Glomerular visceral epithelial cell (primary cell): ENCODE data around the gene KCNIP1.
A peak's percentile ranks its signal among the peaks of the same experiment; 100 is the strongest.

Experiments
- DNase-seq: peaks from one replicate; pipeline ENCODE4 v3.0.0-alpha.2; 2016; ENCODE audit errors: extremely low spot score

KCNIP1 gene

DNA sequence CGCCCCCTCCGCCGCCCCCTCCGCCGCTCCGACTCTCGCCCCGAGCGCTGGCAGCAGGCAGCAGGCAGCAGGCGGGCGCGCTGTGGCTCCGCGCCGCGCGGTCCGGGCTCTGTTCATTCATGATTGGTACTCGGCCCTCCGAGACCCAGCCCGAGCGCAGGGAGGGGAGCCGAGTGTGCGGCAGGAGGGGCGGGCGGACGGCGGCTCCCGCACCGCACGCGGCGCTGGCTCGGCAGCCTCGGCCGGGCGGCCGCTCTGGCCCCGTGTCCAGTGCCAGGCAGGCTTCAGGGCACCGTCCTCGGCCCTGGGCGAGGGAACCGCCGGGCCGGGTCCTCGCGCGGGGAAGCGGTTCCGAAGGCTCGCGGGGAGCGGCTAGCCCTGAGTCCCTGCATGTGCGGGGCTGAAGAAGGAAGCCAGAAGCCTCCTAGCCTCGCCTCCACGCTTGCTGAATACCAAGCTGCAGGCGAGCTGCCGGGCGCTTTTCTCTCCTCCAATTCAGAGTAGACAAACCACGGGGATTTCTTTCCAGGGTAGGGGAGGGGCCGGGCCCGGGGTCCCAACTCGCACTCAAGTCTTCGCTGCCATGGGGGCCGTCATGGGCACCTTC is at the start of gene KCNIP1:
KCNIP1 (plus strand) TSS at position 31 of the 607 bp plus-strand sequence.
- peak; percentile 50 for DNase-seq

DNA sequence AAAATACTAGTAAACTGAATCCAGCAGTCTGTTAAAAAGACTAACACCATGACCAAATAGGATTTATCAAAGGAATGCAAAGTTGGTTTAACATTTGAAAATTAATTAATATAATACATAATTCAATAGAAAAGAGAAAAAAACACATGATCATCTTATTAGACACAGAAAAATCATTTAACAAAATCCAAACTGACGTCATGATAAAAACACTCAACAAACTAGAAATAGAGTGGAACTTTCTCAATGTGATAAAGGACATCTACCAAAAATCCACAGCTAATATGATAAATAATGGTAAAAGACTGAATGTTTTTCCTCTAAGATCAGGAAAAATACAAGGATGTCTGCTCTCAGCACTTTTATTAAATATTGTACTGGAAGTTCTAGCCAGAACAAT is 40.4 kb upstream of the KCNIP1 start:
- no peak for DNase-seq

DNA sequence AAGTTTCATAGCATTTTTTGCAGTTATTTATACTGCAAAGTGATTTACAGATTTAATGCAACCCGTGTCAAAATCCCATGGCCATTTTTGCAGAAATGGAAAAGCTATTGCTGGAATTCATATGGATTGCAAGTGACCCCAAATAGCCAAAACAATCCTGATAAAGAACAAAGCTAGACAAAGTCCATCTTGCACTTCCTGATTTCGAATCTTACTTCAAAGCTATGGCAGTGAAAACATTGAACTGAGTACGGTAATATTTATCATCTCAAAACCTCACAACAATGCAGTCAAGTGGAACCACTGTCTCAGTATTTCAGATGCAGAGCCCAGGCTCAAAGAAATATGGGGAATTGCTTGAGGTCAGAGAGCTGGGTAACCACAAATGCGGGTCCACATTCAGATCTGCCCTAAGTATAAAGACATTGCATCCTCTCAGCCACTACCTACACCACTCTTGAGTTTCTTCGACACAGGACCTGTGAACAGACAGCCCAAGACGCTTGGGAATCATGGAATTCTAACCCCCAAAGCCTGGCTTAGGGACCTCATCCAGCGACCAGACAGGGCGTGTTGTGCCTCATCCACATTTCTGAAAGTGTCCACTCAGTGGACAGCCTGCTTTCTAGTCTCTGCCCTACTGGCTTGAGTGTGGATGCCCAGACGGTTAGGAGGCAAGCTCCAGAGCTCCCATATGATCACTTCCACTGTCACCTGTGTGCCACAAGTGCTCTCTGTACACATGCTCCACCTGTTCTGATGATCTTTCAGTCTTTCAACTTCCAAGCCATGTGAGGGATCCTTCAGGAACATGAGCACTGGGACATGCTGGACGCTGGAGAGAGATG is 39.3 kb upstream of the KCNIP1 start:
- peak; percentile 33 for DNase-seq

DNA sequence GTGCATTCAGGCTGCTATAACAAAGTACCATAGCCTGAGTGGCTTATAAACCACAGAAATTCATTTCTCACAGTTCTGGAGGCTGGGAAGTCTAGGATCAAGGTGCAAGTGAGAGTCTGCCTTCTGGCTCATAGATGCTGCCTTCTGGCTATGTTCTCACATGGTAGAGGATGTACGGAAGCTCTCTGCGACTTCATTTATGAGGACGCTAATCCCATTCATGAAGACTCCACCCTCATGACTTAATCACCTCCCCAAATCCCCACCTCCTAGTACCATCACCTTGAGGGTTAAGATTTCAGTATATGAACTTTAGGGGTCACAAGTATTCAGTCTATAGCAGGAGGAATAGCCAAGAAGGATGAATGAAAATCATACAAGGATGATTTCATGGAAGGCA is 37.3 kb upstream of the KCNIP1 start:
- DNase-seq, result no peak

DNA sequence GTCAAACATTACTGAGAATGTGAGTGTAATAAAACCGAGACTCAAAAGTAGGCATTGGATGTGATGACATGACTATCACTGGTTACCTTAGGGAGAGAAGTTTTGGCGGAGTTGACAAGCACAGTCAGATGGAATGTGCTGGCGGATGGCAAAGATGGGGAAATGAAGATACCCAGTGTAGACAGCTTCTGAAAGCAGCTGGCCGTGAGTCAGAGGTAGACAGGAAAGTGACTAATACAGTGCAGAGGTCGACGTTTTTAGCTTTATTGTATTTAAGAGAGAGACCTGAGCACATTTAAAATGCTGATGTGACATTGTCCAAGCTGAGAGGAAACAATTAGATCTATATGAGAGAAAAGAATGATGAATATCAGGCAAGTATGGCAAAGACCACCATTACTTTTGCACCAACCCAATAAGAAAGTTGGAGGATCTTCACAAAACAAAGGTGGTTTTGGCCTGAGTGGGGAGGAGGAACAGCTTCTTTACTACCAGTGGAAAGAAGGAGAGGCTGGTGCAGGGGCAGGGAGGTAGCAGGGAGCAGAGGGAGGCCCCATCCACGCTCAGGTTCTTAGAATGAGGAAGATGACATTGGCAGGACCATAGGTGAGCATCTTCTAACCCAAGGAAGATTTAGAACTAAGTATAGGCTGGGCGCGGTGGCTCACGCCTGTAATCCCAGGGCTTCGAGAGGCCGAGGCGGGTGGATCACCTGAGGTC is 36.7 kb upstream of the KCNIP1 start:
- DNase-seq, result peak; percentile 85

DNA sequence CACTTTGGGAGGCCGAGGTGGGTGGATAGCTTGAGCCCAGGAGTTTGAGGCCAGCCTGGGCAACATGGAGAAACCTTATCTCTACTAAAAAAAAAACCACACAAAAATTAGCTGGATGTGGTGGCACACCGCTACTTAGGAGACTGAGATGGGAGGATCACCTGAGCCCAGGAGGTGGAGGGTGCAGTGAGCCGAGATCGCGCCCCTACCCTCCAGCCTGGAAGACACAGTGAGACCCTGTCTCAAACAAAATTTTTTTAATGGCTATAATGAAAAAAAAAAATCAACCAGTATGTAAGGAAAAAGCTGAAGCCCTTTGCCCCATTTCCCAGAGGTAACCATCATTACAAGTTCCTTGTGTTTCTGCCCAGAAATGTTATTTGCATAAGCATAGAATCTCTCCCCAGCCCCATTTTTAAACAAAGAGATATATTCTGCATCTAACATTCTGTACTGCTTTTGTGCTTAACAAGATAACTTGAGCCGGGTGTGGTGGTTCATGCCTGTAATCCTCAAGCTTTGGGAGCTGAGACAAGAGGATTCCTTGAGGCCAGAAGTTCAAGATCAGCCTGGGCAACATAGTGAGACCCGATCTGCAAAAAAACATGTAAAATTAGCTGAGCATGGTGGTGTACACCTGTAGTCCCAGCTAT is 35.1 kb upstream of the KCNIP1 start:
- DNase-seq, result no peak

DNA sequence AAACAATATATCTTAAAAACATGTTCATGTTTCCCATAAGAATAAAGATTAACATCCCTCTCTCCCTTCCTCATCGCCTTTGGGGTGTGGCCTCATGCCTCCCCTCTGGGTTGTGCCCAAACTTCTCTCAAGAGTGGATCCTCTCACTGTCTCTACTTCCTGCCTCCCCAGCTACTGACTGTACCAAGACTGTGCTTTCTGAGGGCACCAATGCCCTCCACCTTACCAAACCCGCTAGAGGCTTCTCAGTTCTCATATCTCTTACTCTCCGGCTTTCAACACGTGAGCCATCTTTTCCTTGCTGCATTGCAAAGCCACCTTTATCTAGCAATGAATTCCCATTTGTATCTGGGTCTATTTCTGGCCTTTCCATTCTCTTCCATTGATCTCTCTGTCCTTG is 34.4 kb upstream of the KCNIP1 start:
- no peak for DNase-seq

DNA sequence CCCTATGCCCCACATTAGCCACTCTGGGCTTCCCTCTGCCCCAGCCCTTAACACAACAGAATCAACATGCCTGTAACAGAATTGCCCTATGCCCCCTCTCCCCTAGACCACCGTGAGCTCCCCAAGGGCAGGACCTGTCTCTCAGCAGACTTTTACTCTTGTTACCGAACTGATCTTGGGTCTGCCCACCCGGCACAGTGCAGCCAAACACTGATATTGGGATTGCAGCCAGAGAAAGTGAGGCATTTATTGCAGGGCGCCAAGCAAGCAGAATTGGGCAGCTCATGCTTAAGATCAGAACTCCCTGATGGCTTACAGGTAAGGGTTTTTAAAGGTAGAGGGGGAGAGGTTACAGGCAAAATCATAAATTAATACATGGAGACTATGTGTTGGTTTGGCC is 33.5 kb upstream of the KCNIP1 start:
- DNase-seq, result no peak

DNA sequence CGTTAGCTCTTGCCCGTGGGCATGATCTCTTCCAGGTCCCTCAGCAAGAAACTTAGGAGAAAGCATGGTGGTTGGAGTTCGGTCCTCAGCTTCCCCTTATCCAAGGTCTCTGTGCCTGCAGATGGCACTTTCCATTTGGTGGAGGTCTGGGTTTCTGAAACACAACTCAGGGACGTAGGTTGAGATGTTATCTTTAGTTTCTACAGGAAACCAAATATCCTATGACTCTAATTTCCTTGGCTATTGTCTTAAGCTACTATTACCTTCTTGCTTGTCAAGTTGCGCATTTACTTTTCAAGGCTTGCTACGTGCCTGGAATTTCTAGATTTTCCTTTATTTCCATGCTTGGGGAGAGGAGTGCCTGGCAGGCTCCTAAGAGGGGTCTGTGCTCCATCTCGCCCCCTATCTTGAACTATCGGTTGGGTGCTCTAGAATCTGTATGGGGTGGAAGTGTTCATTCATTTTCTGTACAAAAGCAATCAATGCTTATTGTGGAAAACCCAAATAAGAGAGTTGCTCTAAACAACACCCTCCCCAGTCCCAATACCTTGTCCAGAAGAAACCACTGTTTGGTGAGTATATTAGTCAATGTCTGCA is 32.9 kb upstream of the KCNIP1 start:
- no peak for DNase-seq

DNA sequence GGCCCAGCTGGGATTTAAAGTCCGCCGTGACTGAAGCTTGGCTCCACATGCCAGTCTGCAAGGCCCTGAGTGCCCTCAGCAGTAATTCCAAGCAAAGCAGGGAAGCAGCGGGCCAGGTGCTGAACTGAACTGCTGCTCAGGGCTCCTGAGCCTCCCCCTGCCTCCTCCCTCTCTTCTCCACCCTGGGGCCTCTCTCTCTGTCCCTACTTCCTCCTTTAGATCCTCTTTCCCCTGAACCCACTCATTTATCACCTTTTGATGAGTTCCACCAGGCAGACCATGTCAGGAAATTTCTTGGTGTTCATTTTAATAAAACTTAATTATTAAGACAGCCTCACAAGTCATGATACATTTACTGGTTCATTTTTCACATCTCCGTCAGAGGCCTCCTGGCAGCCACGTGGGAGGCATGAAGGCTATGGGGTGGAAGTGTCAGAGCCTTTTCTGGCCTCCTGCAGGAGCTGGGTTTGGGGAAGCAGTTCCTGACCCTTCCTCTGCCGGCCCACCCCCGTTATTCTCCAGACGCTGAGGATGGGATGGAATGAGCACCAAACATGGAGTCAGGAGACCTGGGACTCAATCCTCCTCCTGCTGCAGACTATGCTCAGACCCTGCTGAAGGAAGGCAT is 32.2 kb upstream of the KCNIP1 start:
- DNase-seq, result no peak

DNA sequence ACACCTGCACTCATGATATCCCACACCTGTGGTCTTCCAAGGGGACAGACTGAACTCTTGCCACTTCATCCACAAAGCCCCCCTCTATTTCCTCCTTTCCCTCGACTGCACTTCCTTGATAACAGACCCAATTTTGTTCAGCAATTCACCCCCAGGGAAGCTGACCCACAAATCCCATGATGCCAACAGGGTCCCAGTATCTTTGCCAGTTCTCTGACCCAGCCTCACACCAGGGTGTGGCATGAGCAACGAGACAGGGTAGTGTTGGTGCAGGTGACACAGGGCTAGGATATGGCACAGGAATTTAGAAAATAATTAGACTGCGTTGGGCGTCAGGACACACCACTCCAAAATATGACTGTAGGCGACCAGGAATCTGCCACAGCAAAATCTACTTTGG is 30.2 kb upstream of the KCNIP1 start:
- DNase-seq, result no peak

DNA sequence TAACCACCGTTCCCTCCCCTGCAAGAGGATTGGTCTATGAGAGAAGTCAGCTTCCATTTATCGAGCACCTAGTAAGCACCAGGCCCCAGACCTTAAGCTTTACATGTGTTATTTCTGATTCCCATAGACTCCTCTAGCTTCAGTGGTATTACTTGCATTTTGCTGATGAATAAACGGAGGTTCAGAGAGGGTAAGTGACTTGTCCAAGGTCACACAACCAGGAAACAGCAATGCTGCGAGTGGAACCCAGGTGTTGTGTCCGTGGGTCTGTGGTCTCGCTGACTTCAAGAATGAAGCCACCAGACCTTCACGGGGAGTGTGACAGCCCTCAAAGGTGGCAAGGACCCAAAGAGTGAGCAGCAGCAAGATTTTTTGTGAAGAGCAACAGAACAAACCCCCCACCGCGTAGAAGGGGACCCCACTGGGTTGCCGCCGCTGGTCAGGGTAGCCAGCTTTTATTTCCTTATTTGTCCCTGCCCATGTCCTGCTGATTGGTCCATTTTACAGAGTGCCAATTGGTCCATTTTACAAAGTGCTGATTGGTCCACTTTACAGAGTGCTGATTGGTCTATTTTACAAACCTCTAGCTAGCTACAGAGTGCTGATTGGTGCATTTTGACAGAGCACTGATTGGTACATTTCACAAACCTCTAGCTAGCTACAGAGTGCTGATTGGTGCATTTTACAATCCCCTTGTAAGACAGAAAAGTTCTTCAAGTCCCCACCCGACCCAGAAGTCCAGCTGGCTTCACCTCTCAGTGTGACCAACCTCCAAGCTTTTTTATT is 29.1 kb upstream of the KCNIP1 start:
- DNase-seq, result no peak

DNA sequence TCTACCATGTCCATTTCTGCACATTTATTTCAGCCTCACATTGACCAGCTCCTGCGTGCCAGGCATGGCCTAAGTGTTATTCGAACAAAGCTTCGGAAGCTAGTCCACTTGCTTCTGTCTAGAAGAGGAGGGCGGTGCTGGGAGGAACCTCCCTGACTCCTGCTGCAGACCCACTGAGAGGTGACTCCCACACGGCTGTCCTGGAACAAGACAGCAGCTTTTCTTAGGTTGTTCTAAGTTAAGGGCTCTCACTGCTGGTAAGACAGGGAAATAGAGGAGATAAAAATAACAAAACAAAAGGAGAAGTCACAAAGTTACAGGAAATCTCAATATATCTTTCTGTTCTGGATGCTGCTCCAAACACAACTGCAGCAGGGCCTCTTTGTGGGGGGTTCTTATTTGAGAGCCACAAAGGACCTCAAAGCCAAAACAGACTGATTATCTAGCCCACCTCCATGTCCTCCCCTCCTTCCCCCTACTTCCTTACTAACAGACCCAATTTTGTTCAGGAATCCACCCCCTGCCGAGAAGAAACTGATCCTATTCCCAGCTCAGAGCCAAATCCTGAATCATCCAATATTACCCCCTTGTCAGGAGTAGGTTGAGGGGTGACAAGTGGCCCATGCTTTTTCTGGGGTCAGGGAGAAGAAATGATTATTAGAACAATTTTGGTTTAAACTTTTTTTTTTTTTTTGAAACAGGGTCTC is 28.4 kb upstream of the KCNIP1 start:
- no peak for DNase-seq

DNA sequence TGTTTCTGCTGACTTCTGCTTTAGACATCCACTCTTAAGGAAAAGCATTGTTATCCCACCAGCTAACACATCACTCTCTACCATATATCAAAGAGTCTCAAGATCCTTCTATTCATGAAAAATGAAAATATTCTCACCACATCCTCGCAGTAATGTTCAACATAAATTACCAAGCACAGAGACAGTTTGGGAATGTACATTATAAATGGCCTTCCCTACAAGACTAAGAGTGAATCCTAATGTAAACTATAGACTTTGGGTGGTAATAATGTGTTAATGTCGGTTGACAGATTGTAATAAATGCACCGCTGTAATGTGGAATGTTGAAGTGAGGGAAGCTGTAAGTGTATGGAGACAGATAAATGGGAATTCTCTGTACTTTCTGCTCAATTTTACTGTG is 27.1 kb upstream of the KCNIP1 start:
- DNase-seq, result no peak

DNA sequence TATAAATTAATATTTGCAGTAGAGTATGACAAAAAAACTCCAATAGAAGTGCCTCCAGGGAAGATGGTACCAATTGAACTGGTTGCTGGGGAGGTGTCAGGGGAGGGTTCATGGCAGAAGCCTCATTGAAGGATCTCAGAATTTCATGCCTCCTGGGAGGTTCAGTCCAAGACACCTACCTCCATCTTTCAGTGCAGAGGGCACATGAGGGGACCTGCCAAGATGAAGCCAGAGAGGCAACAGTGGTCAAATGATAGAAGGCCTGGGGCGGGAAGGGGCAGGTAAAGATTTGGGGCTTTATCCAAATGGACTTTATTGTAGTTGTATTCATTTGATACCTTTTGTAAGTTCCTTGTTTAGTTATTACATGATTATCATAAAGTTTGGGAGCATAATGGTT is 25.9 kb upstream of the KCNIP1 start:
- DNase-seq, result no peak

DNA sequence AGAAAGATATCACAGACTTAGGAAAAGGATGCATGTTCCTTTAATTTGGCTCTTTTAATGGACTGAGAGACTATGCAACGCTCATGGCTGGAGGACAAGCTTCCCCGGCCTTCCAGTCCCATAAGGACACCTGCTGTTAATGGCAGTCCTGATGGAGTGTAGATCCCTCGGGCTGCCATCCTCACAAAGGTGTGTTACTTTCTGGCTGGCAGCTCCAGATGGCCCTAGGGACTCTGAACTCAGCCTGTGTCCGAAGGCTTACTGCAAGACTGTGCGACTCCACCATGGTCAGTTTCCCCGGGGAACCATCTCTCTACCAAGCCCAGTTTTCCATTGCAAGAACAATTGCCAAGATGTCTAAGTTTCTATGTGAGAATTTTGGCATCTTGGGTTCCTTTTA is 25.5 kb upstream of the KCNIP1 start:
- no peak for DNase-seq

DNA sequence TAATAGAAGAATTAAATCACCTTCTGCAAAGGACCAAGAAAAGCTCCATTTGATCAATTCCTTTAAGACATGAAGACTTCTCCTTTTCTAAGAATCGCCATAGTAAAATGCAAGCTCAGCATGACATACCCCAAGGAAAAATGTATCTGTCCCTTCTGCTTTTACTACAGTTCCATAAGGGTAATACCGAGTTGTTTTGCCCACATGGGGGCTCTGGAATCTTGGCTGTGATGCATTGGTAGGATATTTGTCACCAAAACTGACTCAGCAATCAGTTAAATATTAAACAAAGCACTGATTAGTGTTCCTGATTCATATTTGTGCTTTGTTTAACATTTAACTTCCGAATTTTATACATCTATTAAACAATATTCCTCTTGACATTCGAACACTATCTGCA is 24.3 kb upstream of the KCNIP1 start:
- DNase-seq, result peak; percentile 90

DNA sequence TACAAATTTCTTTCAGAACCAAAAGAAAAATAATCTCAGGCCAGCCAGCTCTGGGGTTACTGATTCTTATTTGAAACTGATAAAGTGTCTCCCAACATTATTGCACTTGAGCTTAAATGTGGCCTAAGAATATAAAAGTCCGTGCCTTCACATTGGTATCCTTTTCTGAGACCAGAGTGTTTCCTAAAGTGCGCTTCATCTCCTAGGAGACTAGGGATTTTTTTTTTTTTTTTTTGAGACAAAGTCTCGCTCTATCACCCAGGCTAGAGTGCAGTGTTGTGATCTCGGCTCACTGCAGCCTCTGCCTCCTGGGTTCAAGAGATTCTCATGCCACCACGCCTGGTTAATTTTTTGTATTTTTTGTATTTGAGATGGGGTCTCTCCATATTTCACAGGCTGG is 23.6 kb upstream of the KCNIP1 start:
- DNase-seq, result peak; percentile 34

DNA sequence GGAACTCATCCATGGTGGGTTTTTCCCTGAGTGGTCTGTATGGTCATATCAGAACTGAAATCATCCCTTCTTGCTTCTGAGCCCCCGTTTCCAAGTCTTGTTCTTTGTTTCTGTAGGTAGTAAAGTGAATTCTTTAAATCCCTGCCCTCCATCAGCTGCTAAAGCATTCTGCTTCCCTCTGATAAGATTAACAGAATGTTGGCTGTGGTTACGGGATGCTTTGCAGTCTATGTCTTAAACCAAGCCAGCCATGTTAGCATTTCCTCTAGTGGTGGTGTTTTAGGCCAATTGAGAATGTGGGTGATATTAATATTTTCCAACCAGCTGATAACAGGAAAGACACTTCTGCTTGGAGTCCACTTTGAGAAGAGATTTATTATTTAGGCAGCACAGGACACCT is 22.0 kb upstream of the KCNIP1 start:
- DNase-seq, result no peak

DNA sequence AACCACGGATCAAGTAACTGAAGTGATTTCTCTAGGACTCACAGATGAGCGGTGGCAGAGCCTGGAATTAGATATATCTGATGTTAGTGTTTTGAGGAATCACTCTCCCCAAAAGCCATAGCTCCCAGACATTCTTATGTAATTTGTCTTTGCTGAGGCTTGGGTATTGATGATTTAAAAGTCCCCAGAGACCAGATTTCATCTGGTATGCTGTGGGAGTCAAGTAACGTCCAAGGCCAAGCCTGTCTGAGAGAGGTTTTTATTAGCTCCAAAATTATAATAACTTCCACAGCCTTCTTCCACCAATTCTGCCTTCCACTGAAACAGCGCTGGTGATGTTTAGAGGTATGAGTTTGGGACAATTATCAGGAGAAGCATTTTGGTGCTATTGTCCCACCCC is 21.3 kb upstream of the KCNIP1 start:
- no peak for DNase-seq
